IMR-90 (cell line): ENCODE measurements around the gene ALX4. TPM values are rescaled to one million over a fixed set of nuclear protein-coding genes. Genes with fewer than 3 reads are reported as not detected.

Experiments used
- ATAC-seq: fragments of 200-7000 bp; cut with Tn5 transposase; 2 replicates; pipeline ENCODE4 v1.9.1; 2020; ENCODE audit warnings: low read depth, mild to moderate bottlenecking, moderate library complexity
- BruUV-seq: library from RNA; stranded (reverse); fragments of 400-500 nt; replicated peaks from 2 replicates; lab custom pipeline; 2021; lab: Mats Ljungman, UMichigan
- CTCF ChIA-PET: fragments of 300-600 bp; formaldehyde crosslinking; extraction: SDS; loops from one replicate; lab custom pipeline; 2021; ENCODE audit warnings: antibody characterized with exemption; lab: Yijun Ruan, JAX
- POLR2A ChIA-PET: fragments of 300-600 bp; sonication (Branson Sonifier 250); formaldehyde crosslinking; loops from one replicate; lab custom pipeline; 2022; ENCODE audit warnings: antibody characterized with exemption; ENCODE audit not compliant: unreplicated experiment; lab: Charles Lee
- DNase-seq: peaks from one replicate; pipeline ENCODE4 v3.0.0; 2013
- H2AFZ ChIP-seq: replicated peaks from 2 replicates; pipeline ENCODE3; 2013; ENCODE audit warnings: low read length, mild to moderate bottlenecking; ENCODE audit not compliant: poor library complexity
- H2AK5ac ChIP-seq: 2 replicates; pipeline ENCODE4 v1.6.1; 2013; ENCODE audit warnings: low read depth, low read length, inconsistent platforms
- H2AK9ac ChIP-seq: replicated peaks from 2 replicates; pipeline ENCODE3; 2013; ENCODE audit warnings: mild to moderate bottlenecking, low read depth, low read length, moderate library complexity; ENCODE audit not compliant: poor library complexity
- H2BK120ac ChIP-seq: 2 replicates; pipeline ENCODE4 v1.6.1; 2013; ENCODE audit warnings: low read depth, low read length, inconsistent platforms
- H2BK15ac ChIP-seq: 3 replicates; pipeline ENCODE4 v1.6.1; 2013; ENCODE audit warnings: low read depth, low read length, inconsistent platforms
- H2BK20ac ChIP-seq: 2 replicates; pipeline ENCODE4 v1.6.1; 2013; ENCODE audit warnings: low read depth, mild to moderate bottlenecking, inconsistent platforms, low read length, moderate library complexity
- H2BK5ac ChIP-seq: 2 replicates; pipeline ENCODE4 v1.6.1; 2013; ENCODE audit warnings: mild to moderate bottlenecking, low read depth, low read length, inconsistent platforms; ENCODE audit not compliant: poor library complexity, severe bottlenecking
- H3K14ac ChIP-seq: replicated peaks from 2 replicates; pipeline ENCODE4 v1.6.1; 2013; ENCODE audit warnings: low read depth, low read length, inconsistent platforms
- H3K18ac ChIP-seq: 2 replicates; pipeline ENCODE4 v1.6.1; 2013; ENCODE audit warnings: low read depth, low read length, control low read depth
- H3K23ac ChIP-seq: 2 replicates; pipeline ENCODE4 v1.6.1; 2013; ENCODE audit warnings: low read depth, low read length, inconsistent platforms
- H3K27ac ChIP-seq: 2 replicates; pipeline ENCODE4 v1.5.1; 2013; ENCODE audit warnings: mild to moderate bottlenecking, control low read depth, low read length; ENCODE audit not compliant: insufficient read depth
- H3K27me3 ChIP-seq: 2 replicates; pipeline ENCODE4 v1.6.1; 2013; ENCODE audit warnings: low read length; ENCODE audit not compliant: control insufficient read depth, insufficient read depth
- H3K36me3 ChIP-seq: 2 replicates; pipeline ENCODE4 v1.6.1; 2013; ENCODE audit warnings: low read length, mixed read lengths; ENCODE audit not compliant: control insufficient read depth, insufficient read depth
- H3K4ac ChIP-seq: 2 replicates; pipeline ENCODE4 v1.6.1; 2013; ENCODE audit warnings: low read depth, low read length, inconsistent platforms
- H3K4me1 ChIP-seq: 2 replicates; pipeline ENCODE4 v1.6.1; 2013; ENCODE audit warnings: low read length, mixed read lengths; ENCODE audit not compliant: control insufficient read depth, insufficient read depth
- H3K4me2 ChIP-seq: 2 replicates; pipeline ENCODE4 v1.6.1; 2013; ENCODE audit warnings: low read depth, mild to moderate bottlenecking, control low read depth, low read length, moderate library complexity
- H3K4me3 ChIP-seq: 2 replicates; pipeline ENCODE4 v1.5.1; 2013; ENCODE audit warnings: low read depth, mild to moderate bottlenecking, control low read depth, low read length, moderate library complexity; ENCODE audit not compliant: insufficient read depth
- H3K56ac ChIP-seq: 2 replicates; pipeline ENCODE4 v1.6.1; 2013; ENCODE audit warnings: low read length, inconsistent platforms; ENCODE audit not compliant: insufficient read depth; ENCODE audit errors: extremely low read depth
- H3K79me1 ChIP-seq, 2 experiments: 2 replicates each; pipeline ENCODE4 v1.6.1; 2013; ENCODE audit warnings: low read length in 2 of 2, inconsistent platforms in 1 of 2, low read depth in 1 of 2
- H3K9ac ChIP-seq: 2 replicates; pipeline ENCODE4 v1.6.1; 2013; ENCODE audit warnings: low read depth, low read length, control low read depth
- H3K9me1 ChIP-seq: 2 replicates; pipeline ENCODE4 v1.6.1; 2013; ENCODE audit warnings: low read length, inconsistent platforms; ENCODE audit not compliant: insufficient read depth
- H3K9me3 ChIP-seq: 2 replicates; pipeline ENCODE4 v1.6.1; 2013; ENCODE audit warnings: low read length; ENCODE audit not compliant: control insufficient read depth, insufficient read depth
- H4K20me1 ChIP-seq: 2 replicates; pipeline ENCODE4 v1.6.1; 2013; ENCODE audit warnings: low read length, inconsistent platforms; ENCODE audit not compliant: insufficient read depth
- H4K5ac ChIP-seq: 2 replicates; pipeline ENCODE4 v1.6.1; 2013; ENCODE audit warnings: mild to moderate bottlenecking, low read depth, low read length, control low read depth
- H4K8ac ChIP-seq, 2 experiments: 2 replicates each; pipeline ENCODE4 v1.6.1; 2013; ENCODE audit warnings: low read depth in 2 of 2, low read length in 2 of 2, control low read depth in 1 of 2, inconsistent platforms in 1 of 2
- H4K91ac ChIP-seq: 2 replicates; pipeline ENCODE4 v1.6.1; 2013; ENCODE audit warnings: low read depth, low read length, inconsistent platforms; ENCODE audit not compliant: insufficient read depth
- BHLHE40 ChIP-seq: fragments of 150-350 bp; IDR thresholded peaks from 2 replicates; pipeline ENCODE4 v1.6.1; 2016; ENCODE audit warnings: mild to moderate bottlenecking, low read depth, low read length
- CHD1 ChIP-seq: IDR thresholded peaks from 2 replicates; pipeline ENCODE4 v1.6.1; 2012; ENCODE audit warnings: low read depth, low read length, improper control_type of control experiment
- ELK1 ChIP-seq: fragments of 150-350 bp; IDR thresholded peaks from 2 replicates; pipeline ENCODE4 v1.6.1; 2016; ENCODE audit warnings: low read depth, mild to moderate bottlenecking, low read length, moderate library complexity, borderline replicate concordance
- FOS ChIP-seq: fragments of 150-350 bp; IDR thresholded peaks from 2 replicates; pipeline ENCODE4 v1.6.1; 2016; ENCODE audit warnings: low read depth, low read length
- MAFK ChIP-seq: IDR thresholded peaks from 2 replicates; pipeline ENCODE4 v1.6.1; 2012; ENCODE audit warnings: low read depth, low read length, improper control_type of control experiment
- MAZ ChIP-seq: IDR thresholded peaks from 2 replicates; pipeline ENCODE4 v1.6.1; 2012; ENCODE audit warnings: low read depth, mild to moderate bottlenecking, low read length, improper control_type of control experiment, moderate library complexity, borderline replicate concordance
- MXI1 ChIP-seq: IDR thresholded peaks from 2 replicates; pipeline ENCODE4 v1.6.1; 2012; ENCODE audit warnings: low read depth, mild to moderate bottlenecking, low read length, moderate library complexity, borderline replicate concordance
- NFE2L2 ChIP-seq: fragments of 150-350 bp; IDR thresholded peaks from 2 replicates; pipeline ENCODE4 v1.6.1; 2016; ENCODE audit warnings: low read depth, mild to moderate bottlenecking, low read length
- RAD21 ChIP-seq: IDR thresholded peaks from 2 replicates; pipeline ENCODE4 v1.6.1; 2012; ENCODE audit warnings: low read length, improper control_type of control experiment
- RFX5 ChIP-seq: IDR thresholded peaks from 2 replicates; pipeline ENCODE4 v1.8.0; 2012; ENCODE audit warnings: low read depth, mild to moderate bottlenecking, low read length, moderate library complexity
- SMC3 ChIP-seq: fragments of 150-350 bp; IDR thresholded peaks from 2 replicates; pipeline ENCODE4 v1.6.1; 2016; ENCODE audit warnings: low read depth, mild to moderate bottlenecking, antibody characterized with exemption, low read length, moderate library complexity
- USF2 ChIP-seq: fragments of 150-350 bp; IDR thresholded peaks from 2 replicates; pipeline ENCODE4 v1.6.1; 2017; ENCODE audit warnings: mild to moderate bottlenecking, antibody characterized with exemption, low read length, low read depth
- WGBS, 2 experiments: methylation state at CpG; one replicate each; pipeline versions ENCODE4 v1.1.5 to v1.1.7; 2013; ENCODE audit warnings: missing lambda C conversion rate in 2 of 2; ENCODE audit not compliant: insufficient read length in 1 of 2; ENCODE audit errors: extremely low coverage in 2 of 2; 5-methylcytosine and 5-hydroxymethylcytosine counted together
- dilution Hi-C: fragments of 300-500 bp; cut with HindIII; formaldehyde crosslinking; loops from one replicate; pipeline ENCODE4 v1.14.3; 2018; ENCODE audit warnings: low sequenced_read_pairs; ENCODE audit not compliant: unreplicated experiment
- in situ Hi-C: fragments of 300-500 bp; cut with MboI; formaldehyde crosslinking; loops from 3 replicates; pipeline ENCODE4 v1.14.3; 2019; ENCODE audit warnings: low sequenced_read_pairs, inconsistent platforms, mixed read lengths
- intact Hi-C: fragments of 100-400 bp; cut with micrococcal nuclease; formaldehyde crosslinking; loops from 2 replicates; pipeline ENCODE4 v1.10.0; 2022
- polyA plus RNA-seq, 3 experiments: library from polyadenylated mRNA; depleted of rRNA; stranded (reverse); fragments of >200 nt; gene quantifications; 2 replicates each; pipeline ENCODE4 v1.2.3, GENCODE V29; 2012; ENCODE audit warnings: low replicate concordance in 1 of 3
- total RNA-seq: library from RNA; depleted of rRNA; stranded (reverse); fragments of >200 nt; gene quantifications from 2 replicates; pipeline ENCODE4 v1.2.3, GENCODE V29; 2012
- TF ChIP-seq, protein P1 (sequence below): conservative IDR thresholded peaks from 2 replicates; pipeline ENCODE4 v1.5.1; 2012; ENCODE audit warnings: mild to moderate bottlenecking, low read depth, low read length, improper control_type of control experiment

ALX4 gene
- total and polyA plus RNA-seq, 2 of the 4 experiments (the other 2 are of a cell fraction) = not detected

- TF ChIP-seq USF2 = no peak
Measured at GRCh38 chr11:44319552-44320288, 9.8 kb upstream of the ALX4 start (continued).

- Histone ChIP-seq H2BK15ac (no peak overlapping the region), H4K20me1 (no peaks in the 10 kb centered on the region), H2AFZ (no peak overlapping the region), H3K9ac (no peak overlapping the region), H4K8ac (no peak overlapping the region), H3K56ac (no peak overlapping the region), H3K36me3 (no peaks in the 10 kb centered on the region), H4K5ac (no peak overlapping the region), H3K4ac (no peak overlapping the region), H2BK20ac (no peak overlapping the region), H3K79me1 (no peaks in the 10 kb centered on the region), H2AK9ac (no peak overlapping the region), H3K9me3 (no peaks in the 10 kb centered on the region; the same call in 1 of the 2 replicates), H3K18ac (no peak overlapping the region), H2AK5ac (no peak overlapping the region), H3K4me1 (no peaks in the 10 kb centered on the region; the same call in 1 of the 2 replicates), H3K4me2 (no peak overlapping the region), H3K27ac (no peak overlapping the region), H3K27me3 (peaks cover 94% of the 10 kb centered on the region), H3K23ac (no peak overlapping the region), H2BK5ac (no peak overlapping the region), H3K9me1 (no peaks in the 10 kb centered on the region; the same call in 1 of the 2 replicates), H3K4me3 (no peak overlapping the region), H4K91ac (no peak overlapping the region), H3K14ac (no peak overlapping the region), H2BK120ac (no peak overlapping the region)
- ChIA-PET CTCF (interaction anchor here (0.6 kb wide), 1 partner anchor 205 kb away, joined by 4 read pairs; no protein-coding TSS in a partner anchor), POLR2A (no interaction called here)
- BruUV-seq = no TSS peak
- DNase-seq (no peak), ATAC-seq (no peak)
- intact Hi-C loops (no loop called here), in situ Hi-C loops (no loop called here), dilution Hi-C loops (no loop called here)
- WGBS, 2 experiments = 2% methylated on average over 7 of the region's 15 CpGs; no CpG with 5 or more reads in 1 of the 2 experiments
- TF ChIP-seq CHD1 (no peak), BHLHE40 (no peak), MXI1 (no peak), RFX5 (no peak), SMC3 (no peak), RAD21 (no peak), MAFK (no peak), ELK1 (no peak), NFE2L2 (no peak), FOS (no peak), MAZ (no peak)
- TF ChIP-seq, protein P1, sequence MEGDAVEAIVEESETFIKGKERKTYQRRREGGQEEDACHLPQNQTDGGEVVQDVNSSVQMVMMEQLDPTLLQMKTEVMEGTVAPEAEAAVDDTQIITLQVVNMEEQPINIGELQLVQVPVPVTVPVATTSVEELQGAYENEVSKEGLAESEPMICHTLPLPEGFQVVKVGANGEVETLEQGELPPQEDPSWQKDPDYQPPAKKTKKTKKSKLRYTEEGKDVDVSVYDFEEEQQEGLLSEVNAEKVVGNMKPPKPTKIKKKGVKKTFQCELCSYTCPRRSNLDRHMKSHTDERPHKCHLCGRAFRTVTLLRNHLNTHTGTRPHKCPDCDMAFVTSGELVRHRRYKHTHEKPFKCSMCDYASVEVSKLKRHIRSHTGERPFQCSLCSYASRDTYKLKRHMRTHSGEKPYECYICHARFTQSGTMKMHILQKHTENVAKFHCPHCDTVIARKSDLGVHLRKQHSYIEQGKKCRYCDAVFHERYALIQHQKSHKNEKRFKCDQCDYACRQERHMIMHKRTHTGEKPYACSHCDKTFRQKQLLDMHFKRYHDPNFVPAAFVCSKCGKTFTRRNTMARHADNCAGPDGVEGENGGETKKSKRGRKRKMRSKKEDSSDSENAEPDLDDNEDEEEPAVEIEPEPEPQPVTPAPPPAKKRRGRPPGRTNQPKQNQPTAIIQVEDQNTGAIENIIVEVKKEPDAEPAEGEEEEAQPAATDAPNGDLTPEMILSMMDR = no peak
Measured at GRCh38 chr11:44319170-44319551, 9.2 kb upstream of the ALX4 start.
